Cerebellar nuclear complex (tissue), 1 donor: Measurements from ENCODE around the gene WSB2.

ENCODE experiments used
- DNase-seq, 2 experiments: peaks; one replicate each; lab custom pipeline; 2025; lab: John Stamatoyannopoulos, UW

WSB2 gene

DNA sequence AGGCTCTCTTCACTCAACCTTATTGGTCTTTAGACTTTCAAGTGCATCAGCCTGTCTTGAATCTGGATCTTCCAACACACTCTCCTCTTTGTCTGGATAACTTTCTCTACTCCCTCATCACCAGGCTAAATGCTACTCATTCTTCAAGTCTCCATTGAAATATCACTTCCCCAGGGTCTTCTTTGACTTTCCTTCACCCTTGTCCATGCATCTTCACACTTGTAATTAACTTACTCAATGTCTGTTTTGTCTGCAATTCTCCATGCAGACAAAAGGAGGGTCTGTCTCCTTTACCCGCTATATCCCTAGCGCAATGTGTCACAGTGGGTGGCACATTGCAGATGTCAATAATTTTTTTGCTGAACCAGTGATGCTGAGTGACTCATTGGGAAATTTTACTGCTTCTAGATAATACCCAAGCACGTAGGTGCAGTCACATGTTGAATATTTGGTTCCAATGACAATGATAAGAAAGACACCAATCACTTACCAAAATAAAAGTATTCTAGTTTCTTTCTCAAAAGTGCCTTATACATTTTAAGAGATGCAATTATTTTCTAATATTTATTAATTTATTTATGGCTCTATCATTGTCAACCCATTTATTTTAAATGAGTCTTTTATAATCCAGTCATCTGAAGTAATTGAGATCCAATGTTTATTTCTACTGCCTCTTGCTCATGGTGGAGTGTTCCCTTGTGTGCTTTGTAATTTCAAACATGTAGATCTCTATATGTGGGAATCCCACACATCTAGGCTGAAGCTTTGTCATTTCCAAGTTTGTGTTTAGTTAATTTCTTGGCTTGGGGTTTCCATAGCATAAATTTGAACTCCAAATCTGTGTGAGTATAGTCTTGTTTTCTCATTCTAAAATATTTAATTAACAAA lies 66.2 kb downstream of the WSB2 start:
- no peak for DNase-seq

DNA sequence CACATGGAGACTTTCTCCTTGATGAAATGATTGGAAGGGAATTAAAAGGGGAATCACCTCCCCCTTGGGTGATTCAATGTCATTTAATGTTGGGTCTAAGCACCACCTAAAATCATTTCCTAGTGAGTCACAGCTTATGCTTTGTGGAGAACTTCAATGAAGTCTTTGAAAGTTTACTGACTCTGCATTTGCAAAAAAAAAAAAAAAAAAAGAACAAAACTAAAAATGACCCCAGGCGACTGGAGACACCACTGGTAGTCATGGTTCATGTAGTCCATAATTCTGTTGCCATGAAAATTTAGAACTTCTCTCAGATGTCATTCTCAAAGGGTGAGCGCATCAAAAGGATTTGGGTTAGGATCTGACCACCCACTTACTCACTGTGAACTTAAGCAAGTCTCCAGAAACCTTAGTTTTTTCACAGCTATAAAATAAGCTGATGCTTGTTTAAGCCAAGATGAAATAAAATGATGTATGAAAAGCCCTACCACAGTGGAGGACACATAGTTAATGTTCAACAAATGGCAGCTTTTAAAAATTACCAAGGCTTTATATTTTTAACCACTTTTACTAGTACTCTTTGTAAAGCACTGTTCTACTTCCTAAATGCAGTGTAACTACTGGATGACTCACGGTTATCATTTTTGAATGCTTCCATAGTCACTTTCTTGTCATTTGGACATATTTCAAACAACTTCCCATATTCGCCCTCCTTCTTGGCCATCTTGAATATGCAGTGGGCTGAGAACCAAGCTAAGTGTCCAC lies 74.1 kb downstream of the WSB2 start:
- no peak for DNase-seq

DNA sequence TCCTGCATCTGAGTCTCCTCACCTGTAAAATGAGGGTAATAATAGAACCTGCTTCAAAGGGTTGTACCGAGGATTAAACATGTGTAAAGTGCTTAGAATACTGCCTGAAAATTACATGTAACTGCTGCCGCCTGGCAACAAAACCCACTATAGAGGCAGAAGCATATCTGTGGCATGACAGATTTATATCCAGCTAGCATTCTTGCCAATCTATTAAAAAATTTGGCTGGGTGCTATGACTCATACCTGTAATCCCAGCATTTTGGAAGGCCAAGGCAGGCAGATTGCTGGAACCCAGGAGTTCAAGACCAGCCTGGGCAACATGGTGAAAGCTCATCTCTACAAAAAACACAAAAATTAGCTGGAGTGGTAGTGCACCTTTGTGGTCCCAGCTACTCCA lies 75.8 kb downstream of the WSB2 start:
- DNase-seq, result no peak
